H1 (cell line): ENCODE results near the gene PRKAR2B. TPM values are rescaled to one million over a fixed set of nuclear protein-coding genes. Genes with fewer than 3 reads are reported as not detected.

Source experiments
- BACH1 ChIP-seq: IDR thresholded peaks from 2 replicates; pipeline ENCODE4 v1.6.1; 2012; ENCODE audit warnings: low read length, improper control_type of control experiment
- RAD21 ChIP-seq, 2 experiments: IDR thresholded peaks in 1 of 2; conservative IDR thresholded peaks in 1 of 2; 2 replicates each; pipeline ENCODE4 v1.6.1; 2011; ENCODE audit warnings: low read depth in 2 of 2, low read length in 2 of 2, improper control_type of control experiment in 1 of 2, inconsistent platforms in 1 of 2, mild to moderate bottlenecking in 1 of 2, moderate library complexity in 1 of 2
- RNF2 ChIP-seq: fragments of 200-900, 300-1000 bp; sonication (generic); IDR thresholded peaks from 2 replicates; pipeline ENCODE4 v1.7.1; 2016; ENCODE audit warnings: borderline replicate concordance, low read depth, mild to moderate bottlenecking, antibody characterized with exemption, low read length; ENCODE audit not compliant: poor library complexity, severe bottlenecking; ENCODE audit errors: missing control alignments
- polyA plus RNA-seq, 7 experiments: library from polyadenylated mRNA; depleted of rRNA in 3 of 7; stranded (reverse) in 5 of 7; unstranded in 2 of 7; fragments of >200 nt in 5 of 7; fragments of 200-250 nt in 2 of 7; gene quantifications; 1 replicate in 5 of 7; 2 replicates in 1 of 7; 4 replicates in 1 of 7; pipeline versions ENCODE4 v1.2.1 to v1.2.3, GENCODE V29; 2011 to 2013; ENCODE audit warnings: missing spikeins in 2 of 7, mixed read lengths in 2 of 7
- total RNA-seq: library from RNA; stranded (reverse); fragmentation: NEBNext Ultra II Directional; extraction: Animal tissue kit (Norgen Biotek cat#: 25700); gene quantifications from 2 replicates; pipeline ENCODE4 v1.2.1, GENCODE V29; 2021
- TF ChIP-seq, protein P1 (sequence below): IDR thresholded peaks from 2 replicates; pipeline ENCODE4 v1.6.1; 2012; ENCODE audit warnings: inconsistent platforms

The PRKAR2B gene
- total and polyA plus RNA-seq, 2 of the 8 experiments (the other 6 are each of a cell fraction or from before 2014, with no cell fraction given), result 10.4 to 37.0 TPM

GRCh38 chr7:107071129-107071528 is 26.6 kb downstream of the PRKAR2B start (continued):
- TF ChIP-seq, protein P1, sequence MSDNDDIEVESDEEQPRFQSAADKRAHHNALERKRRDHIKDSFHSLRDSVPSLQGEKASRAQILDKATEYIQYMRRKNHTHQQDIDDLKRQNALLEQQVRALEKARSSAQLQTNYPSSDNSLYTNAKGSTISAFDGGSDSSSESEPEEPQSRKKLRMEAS, result no peak
- no peak for TF ChIP-seq BACH1
- TF ChIP-seq RNF2, result no peak
- TF ChIP-seq RAD21 (IDR thresholded peaks at IDR 0.05 in 1 of 2, conservative IDR thresholded peaks at IDR 0.05 in 1 of 2; ENCODE audit: low read depth in 2 of 2, low read length in 2 of 2), result no peak
- TF ChIP-seq, all 59 proteins: peak for 0
